GM23338 (cell line): ENCODE data around the gene DNAJC4. TPM values are rescaled to one million over a fixed set of nuclear protein-coding genes. Genes with fewer than 3 reads are reported as not detected.
A peak's percentile ranks its signal among the peaks of the same experiment; 100 is the strongest.

Experiments used
- ATAC-seq: fragments of 200-7000 bp; cut with Tn5 transposase; 3 replicates; pipeline ENCODE4 v1.9.1; 2020
- DNase-seq: peaks from one replicate; pipeline ENCODE4 v3.0.0-alpha.2; 2015; ENCODE audit warnings: low spot score
- H2AFZ ChIP-seq: fragments of 200-600 bp; sonication (generic); 2 replicates; pipeline ENCODE4 v1.8.0; 2016; ENCODE audit warnings: antibody characterized with exemption, mild to moderate bottlenecking, moderate library complexity
- H3F3A ChIP-seq: fragments of 200-600 bp; sonication (generic); replicated peaks from 2 replicates; pipeline ENCODE4 v1.8.0; 2017; ENCODE audit warnings: antibody characterized with exemption, mixed run types, low read depth
- H3K27ac ChIP-seq: fragments of 200-600 bp; sonication (generic); 2 replicates; pipeline ENCODE4 v1.6.1; 2016; ENCODE audit warnings: low read depth
- H3K27me3 ChIP-seq: fragments of 200-600 bp; sonication (generic); 2 replicates; pipeline ENCODE4 v1.8.0; 2016; ENCODE audit warnings: mild to moderate bottlenecking, mixed run types, moderate library complexity; ENCODE audit not compliant: insufficient read depth
- H3K36me3 ChIP-seq: fragments of 200-600 bp; sonication (generic); 2 replicates; pipeline ENCODE4 v1.8.0; 2016; ENCODE audit warnings: mild to moderate bottlenecking; ENCODE audit not compliant: insufficient read depth
- H3K4me1 ChIP-seq: fragments of 200-600 bp; sonication (generic); 2 replicates; pipeline ENCODE4 v1.8.0; 2016; ENCODE audit warnings: mild to moderate bottlenecking, moderate library complexity; ENCODE audit not compliant: insufficient read depth
- H3K4me2 ChIP-seq: fragments of 200-600 bp; sonication (generic); 2 replicates; pipeline ENCODE4 v1.7.1; 2017; ENCODE audit warnings: mixed run types
- H3K4me3 ChIP-seq: fragments of 200-600 bp; sonication (generic); 2 replicates; pipeline ENCODE4 v1.6.1; 2016; ENCODE audit warnings: mixed run types
- H3K79me2 ChIP-seq: fragments of 200-600 bp; sonication (generic); replicated peaks from 2 replicates; pipeline ENCODE4 v1.8.0; 2017; ENCODE audit warnings: mild to moderate bottlenecking; ENCODE audit not compliant: insufficient read depth
- H3K9me2 ChIP-seq: fragments of 200-600 bp; sonication (generic); 2 replicates; pipeline ENCODE4 v1.8.0; 2017; ENCODE audit not compliant: insufficient read depth
- H4K20me1 ChIP-seq: fragments of 200-600 bp; sonication (generic); replicated peaks from 2 replicates; pipeline ENCODE4 v1.8.0; 2017; ENCODE audit warnings: mild to moderate bottlenecking; ENCODE audit not compliant: insufficient read depth
- H3K27ac Mint-ChIP-seq: 2 replicates; pipeline ENCODE4 v1.8.0; 2020; ENCODE audit warnings: inconsistent platforms, mild to moderate bottlenecking, moderate library complexity, mixed read lengths
- H3K27me3 Mint-ChIP-seq: 3 replicates; pipeline ENCODE4 v1.8.0; 2022; ENCODE audit warnings: low read depth, mild to moderate bottlenecking, moderate library complexity, mixed read lengths, inconsistent platforms; ENCODE audit not compliant: insufficient read depth, poor library complexity
- H3K36me3 Mint-ChIP-seq: 3 replicates; pipeline ENCODE4 v1.8.0; 2021; ENCODE audit warnings: low read depth, mild to moderate bottlenecking, inconsistent platforms, moderate library complexity, mixed read lengths
- H3K4me1 Mint-ChIP-seq: 3 replicates; pipeline ENCODE4 v1.8.0; 2020; ENCODE audit warnings: mild to moderate bottlenecking, inconsistent platforms, mixed read lengths
- H3K4me3 Mint-ChIP-seq: 3 replicates; pipeline ENCODE4 v1.8.0; 2021; ENCODE audit warnings: moderate library complexity, mild to moderate bottlenecking, inconsistent platforms, mixed read lengths
- H3K9me3 Mint-ChIP-seq: 3 replicates; pipeline ENCODE4 v1.8.0; 2020; ENCODE audit warnings: moderate library complexity, mild to moderate bottlenecking, inconsistent platforms, mixed read lengths
- CTCF ChIP-seq, 2 experiments: fragments of 200-600 bp in 1 of 2; sonication (generic) in 1 of 2; conservative IDR thresholded peaks; 2 replicates each; pipeline versions ENCODE4 v1.5.1 to v1.6.1; 2016 to 2017; ENCODE audit warnings: antibody characterized with exemption in 2 of 2, low read depth in 2 of 2, mild to moderate bottlenecking in 2 of 2, moderate library complexity in 1 of 2
- ETS1 ChIP-seq: IDR thresholded peaks from 2 replicates; pipeline ENCODE4 v1.6.1; 2016; ENCODE audit warnings: antibody characterized with exemption
- EZH2phosphoT487 ChIP-seq: fragments of 200-600 bp; sonication (generic); IDR thresholded peaks from one replicate; pipeline ENCODE4 v1.8.1; 2018; ENCODE audit warnings: antibody characterized with exemption; ENCODE audit not compliant: unreplicated experiment
- NANOG ChIP-seq: IDR thresholded peaks from 2 replicates; pipeline ENCODE4 v1.6.1; 2016; ENCODE audit warnings: antibody characterized with exemption, borderline replicate concordance
- POLR2AphosphoS5 ChIP-seq: IDR thresholded peaks from 2 replicates; pipeline ENCODE4 v1.6.1; 2016; ENCODE audit warnings: antibody characterized with exemption, low read depth
- STAT1 ChIP-seq: IDR thresholded peaks from one replicate; pipeline ENCODE4 v1.6.1; 2016; ENCODE audit warnings: antibody characterized with exemption; ENCODE audit not compliant: unreplicated experiment
- ZNF114 ChIP-seq: fragments of 250-450 bp; sonication (Bioruptor Pico); IDR thresholded peaks from 2 replicates; pipeline ENCODE4 v1.5.0; 2020; ENCODE audit warnings: mild to moderate bottlenecking, moderate library complexity
- ZNF462 ChIP-seq: fragments of 250-450 bp; sonication (Bioruptor Pico); IDR thresholded peaks from 2 replicates; pipeline ENCODE4 v1.5.0; 2020; ENCODE audit warnings: mild to moderate bottlenecking, moderate library complexity
- polyA plus RNA-seq: library from polyadenylated mRNA; unstranded; fragments of >200 nt; fragmentation: Nextera tagmentation; extraction: Ambion mirVana; gene quantifications from 2 replicates; pipeline ENCODE4 v1.2.1, GENCODE V29; 2016
- total RNA-seq: library from RNA; depleted of rRNA; stranded (reverse); fragments of >200 nt; shearing (Covaris generic); gene quantifications from 2 replicates; pipeline ENCODE4 v1.2.3, GENCODE V29; 2014

Gene DNAJC4
- total and polyA plus RNA-seq, 2 experiments from 2014 or later: 10.5 to 34.4 TPM

- Histone ChIP-seq H3K27me3 (no peaks in the 10 kb centered on the region), H3K4me1 (peaks cover 32% of the 10 kb centered on the region), H3K4me2 (peak overlapping the region; percentile 98), H3K79me2 (peaks cover 19% of the 10 kb centered on the region), H3K27ac (no peak overlapping the region), H4K20me1 (no peaks in the 10 kb centered on the region; the same call in none of the 2 replicates), H3F3A (peaks cover 33% of the 10 kb centered on the region), H3K36me3 (0 out of 2 replicates have a peak, but pooled peaks cover 4% of the 10 kb centered on the region), H3K4me3 (peak overlapping the region; percentile 94), H3K9me2 (no peaks in the 10 kb centered on the region), H2AFZ (no peak overlapping the region)
- ATAC-seq (no peak; the same call in 2 of the 3 replicates), DNase-seq (no peak)
- peaks cover 28% of the 10 kb centered on the region for H3K27me3 Mint-ChIP-seq
- no peaks in the 10 kb centered on the region for H3K9me3 Mint-ChIP-seq
- peaks cover 39% of the 10 kb centered on the region for H3K4me1 Mint-ChIP-seq
- no peak for TF ChIP-seq STAT1
- no peak for TF ChIP-seq NANOG
- TF ChIP-seq POLR2AphosphoS5: no peak
- TF ChIP-seq CTCF (conservative IDR thresholded peaks at IDR 0.05; ENCODE audit: low read depth in 2 of 2): no peak
- TF ChIP-seq ZNF114: no peak
- TF ChIP-seq ETS1: no peak
- no peak for TF ChIP-seq EZH2phosphoT487
- no peak for TF ChIP-seq ZNF462
- peaks cover 15% of the 10 kb centered on the region for H3K36me3 Mint-ChIP-seq
- peak overlapping the region; percentile 92 for H3K4me3 Mint-ChIP-seq
- peak overlapping the region; percentile 69; the same call in 1 of the 2 replicates for H3K27ac Mint-ChIP-seq
Measured at GRCh38 chr11:64251753-64252002, 21.3 kb downstream of the DNAJC4 start.
